HG03469 (cell line): ENCODE data around the gene ONECUT1.
A peak's percentile ranks its signal among the peaks of the same experiment; 100 is the strongest.
"Not testable (repeated sequence)": the region's sequence is repeated elsewhere in the genome, so short reads cannot be mapped to it uniquely, and the experiment has no call there.

Experiments used
- ATAC-seq: cut with Tn5 transposase; IDR thresholded peaks from one replicate; pipeline ENCODE4 v1.9.1; 2021; ENCODE audit warnings: mild to moderate bottlenecking, moderate library complexity, moderate number of reproducible peaks; ENCODE audit not compliant: unreplicated experiment

Gene ONECUT1

GRCh38 chr15:52790169-52790708 lies at the start of gene ONECUT1:
ONECUT1 (minus strand) TSS chr15:52790336; CDS start chr15:52789884, 452 bp downstream.
- ATAC-seq = peak; percentile 66

- ATAC-seq = no peak
These were observed 44.2 kb upstream of the ONECUT1 start for GRCh38 chr15:52834379-52834778.

- ATAC-seq = not testable (repeated sequence)
These were observed 34.2 kb upstream of the ONECUT1 start for GRCh38 chr15:52824169-52824942.

- ATAC-seq = no peak
These were observed 32.3 kb upstream of the ONECUT1 start for GRCh38 chr15:52822475-52822874.

GRCh38 chr15:52819253-52819652 lies 29.1 kb upstream of the ONECUT1 start:
- ATAC-seq = no peak

GRCh38 chr15:52815899-52816298 lies 25.8 kb upstream of the ONECUT1 start:
- ATAC-seq = not testable (repeated sequence)

- ATAC-seq = no peak
These were observed 18.9 kb upstream of the ONECUT1 start for GRCh38 chr15:52808996-52809395.

GRCh38 chr15:52808441-52808840 lies 18.3 kb upstream of the ONECUT1 start:
- no peak for ATAC-seq

- no peak for ATAC-seq
These were observed 16.1 kb upstream of the ONECUT1 start for GRCh38 chr15:52806284-52806655.

GRCh38 chr15:52805351-52806283 lies 15.5 kb upstream of the ONECUT1 start:
- ATAC-seq = no peak

GRCh38 chr15:52804526-52805081 lies 14.5 kb upstream of the ONECUT1 start:
- no peak for ATAC-seq

- ATAC-seq = no peak
These were observed 13.6 kb upstream of the ONECUT1 start for GRCh38 chr15:52803467-52804306.

GRCh38 chr15:52803108-52803466 lies 13.0 kb upstream of the ONECUT1 start:
- no peak for ATAC-seq

- ATAC-seq = no peak
These were observed 12.0 kb upstream of the ONECUT1 start for GRCh38 chr15:52802110-52802509.

- ATAC-seq = no peak
These were observed 11.6 kb upstream of the ONECUT1 start for GRCh38 chr15:52801748-52802085.

- ATAC-seq = no peak
These were observed 11.0 kb upstream of the ONECUT1 start for GRCh38 chr15:52800828-52801747.

- no peak for ATAC-seq
These were observed 9.1 kb upstream of the ONECUT1 start for GRCh38 chr15:52799145-52799811.

- ATAC-seq = no peak
These were observed 8.5 kb upstream of the ONECUT1 start for GRCh38 chr15:52798529-52799101.
